OCI-M2 (cell line): Measurements from ENCODE around the gene PGAM4.
"Not testable (repeated sequence)": the region's sequence is repeated elsewhere in the genome, so short reads cannot be mapped to it uniquely, and the experiment has no call there.

Source experiments
- DNase-seq: peaks from one replicate; lab custom pipeline; 2025; ENCODE audit not compliant: unreplicated experiment; lab: John Stamatoyannopoulos, UW

PGAM4 gene

GRCh38 chrX:77930581-77930980 is 38.9 kb downstream of the PGAM4 start:
- DNase-seq = no peak

DNA sequence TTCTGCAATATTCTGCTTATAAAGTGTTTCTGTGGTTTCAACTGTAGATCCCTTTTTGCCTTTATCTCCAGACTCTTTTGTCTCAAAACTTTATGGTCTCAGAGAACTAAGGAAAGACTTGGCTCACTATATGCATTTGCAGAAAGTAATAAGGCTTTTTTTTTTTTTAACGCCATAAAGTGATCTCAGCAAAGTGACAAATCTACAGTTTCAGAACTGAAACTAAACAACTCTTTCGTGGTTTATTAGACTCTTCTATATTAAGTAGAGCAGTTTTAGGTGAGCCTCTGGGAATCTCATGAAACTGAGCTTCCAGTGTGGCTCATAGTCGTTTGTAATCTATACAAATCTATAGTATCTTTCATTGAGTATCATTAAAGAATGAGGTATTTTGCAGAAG is 43.7 kb downstream of the PGAM4 start:
- DNase-seq = no peak

DNA sequence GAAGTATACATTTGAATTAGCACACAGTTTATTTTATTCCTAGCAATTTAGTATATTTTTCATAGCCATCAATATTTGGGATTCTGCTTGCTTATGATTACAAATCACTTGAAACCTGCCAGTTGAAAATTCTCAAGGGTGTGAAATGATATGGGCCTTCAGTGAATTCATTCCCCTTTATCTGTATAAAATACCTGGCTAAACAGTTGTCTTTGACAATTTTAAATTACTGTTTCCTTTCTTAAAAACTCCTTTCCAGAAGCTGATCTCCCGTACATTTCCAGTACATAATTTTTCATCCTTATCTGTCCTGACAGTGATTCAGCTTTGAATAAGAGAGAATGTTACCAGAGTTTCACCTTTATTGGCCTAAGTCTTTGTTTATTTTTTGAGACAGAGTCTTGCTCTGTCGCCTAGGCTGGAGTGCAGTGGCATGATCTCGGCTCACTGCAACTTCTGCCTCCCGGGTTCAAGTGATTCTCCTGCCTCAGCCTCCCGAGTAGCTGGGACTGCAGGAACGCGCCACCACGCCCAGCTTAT is 45.0 kb downstream of the PGAM4 start:
- no peak for DNase-seq

GRCh38 chrX:77922787-77923186 is 46.7 kb downstream of the PGAM4 start:
- no peak for DNase-seq

DNA sequence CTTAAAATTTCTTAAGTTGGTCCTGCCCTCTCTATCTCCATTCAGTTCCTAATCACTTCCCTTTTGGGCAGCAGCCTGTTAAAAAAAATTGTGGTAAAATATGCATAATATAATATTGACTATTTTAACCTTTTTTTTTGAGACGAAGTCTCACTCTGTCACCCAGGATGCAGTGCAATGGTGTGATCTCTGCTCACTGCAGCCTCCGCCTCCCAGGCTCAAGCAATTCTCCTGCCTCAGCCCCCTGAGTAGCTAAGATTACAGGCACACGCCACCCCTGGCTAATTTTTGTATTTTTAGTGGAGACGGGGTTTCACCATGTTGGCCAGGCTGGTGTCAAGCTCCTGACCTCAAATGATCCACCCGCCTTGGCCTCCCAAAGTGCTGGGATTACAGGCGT is 50.1 kb downstream of the PGAM4 start:
- DNase-seq = not testable (repeated sequence)

- no peak for DNase-seq
Measured at GRCh38 chrX:77918568-77918967, 50.9 kb downstream of the PGAM4 start.
